A549 (cell line): ENCODE results near the gene SLC23A2. TPM values are rescaled to one million over a fixed set of nuclear protein-coding genes. Genes with fewer than 3 reads are reported as not detected.

Experiments
- ATAC-seq, 2 experiments: fragments of 200-7000 bp in 1 of 2; fragments of >200 bp in 1 of 2; cut with Nextera tagmentation in 1 of 2; cut with Tn5 transposase in 1 of 2; 3 replicates each; pipeline versions ENCODE4 v1.8.0 to v1.9.1; 2018 to 2020; ENCODE audit warnings: mild to moderate bottlenecking in 1 of 2, moderate library complexity in 1 of 2
- CTCF ChIA-PET: fragments of 300-600 bp; sonication (Branson Sonifier 250); formaldehyde crosslinking; extraction: SDS; loops from one replicate; lab custom pipeline; 2021; ENCODE audit warnings: antibody characterized with exemption, inconsistent platforms; lab: Yijun Ruan, JAX
- POLR2A ChIA-PET: fragments of 350-600 bp; formaldehyde crosslinking; extraction: SDS; loops from one replicate; lab custom pipeline; 2021; ENCODE audit warnings: antibody characterized with exemption, inconsistent platforms; lab: Yijun Ruan, JAX
- DNase-seq, 2 experiments: peaks; one replicate each; pipeline versions ENCODE4 v3.0.0 to v3.0.0-alpha.2; 2011 to 2016; ENCODE audit warnings: low read depth in 1 of 2, low spot score in 1 of 2
- FAIRE-seq: peaks from 2 replicates; lab custom pipeline; 2011; peaks lifted over from hg19 to GRCh38; lab: Jason Lieb, UNC
- H3K27ac ChIP-seq, 2 experiments: fragments of >200 bp; sonication (Bioruptor Twin); formaldehyde crosslinking; 3 replicates each; pipeline ENCODE4 v1.5.1; 2016 to 2017
- H3K4me1 ChIP-seq: fragments of >200 bp; sonication (Bioruptor Twin); formaldehyde crosslinking; 3 replicates; pipeline ENCODE4 v1.6.1; 2016
- H3K4me2 ChIP-seq: fragments of >200 bp; sonication (Bioruptor Twin); formaldehyde crosslinking; 3 replicates; pipeline ENCODE4 v1.6.1; 2016
- H3K4me3 ChIP-seq: fragments of >200 bp; sonication (Bioruptor Twin); formaldehyde crosslinking; 3 replicates; pipeline ENCODE4 v1.5.1; 2016
- H3K9me3 ChIP-seq: fragments of >200 bp; sonication (Bioruptor Twin); formaldehyde crosslinking; 3 replicates; pipeline ENCODE4 v1.6.1; 2016
- CHD4 ChIP-seq: fragments of 200-600 bp; sonication (generic); IDR thresholded peaks from 2 replicates; pipeline ENCODE4 v1.6.1; 2016; ENCODE audit warnings: antibody characterized with exemption, mild to moderate bottlenecking, borderline replicate concordance
- EP300 ChIP-seq, 2 experiments: fragments of >200 bp; sonication (Bioruptor Twin); formaldehyde crosslinking; IDR thresholded peaks; 2 replicates in 1 of 2; 3 replicates in 1 of 2; pipeline ENCODE4 v1.6.1; 2016 to 2017
- FOSL2 ChIP-seq, 2 experiments: fragments of 450-650 bp in 1 of 2; fragments of >200 bp in 1 of 2; sonication (Bioruptor Twin) in 1 of 2; formaldehyde crosslinking; IDR thresholded peaks; 2 replicates each; pipeline versions ENCODE4 v1.5.0 to v1.6.1; 2016 to 2020; ENCODE audit warnings: mild to moderate bottlenecking in 1 of 2, moderate library complexity in 1 of 2
- GATA3 ChIP-seq: IDR thresholded peaks from 2 replicates; pipeline ENCODE4 v1.6.1; 2012; ENCODE audit warnings: borderline replicate concordance
- HOXB13 ChIP-seq: fragments of 250-450 bp; sonication (Bioruptor Pico); IDR thresholded peaks from 2 replicates; pipeline ENCODE4 v1.5.0; 2020; ENCODE audit warnings: low read depth, mild to moderate bottlenecking, moderate library complexity
- JUN ChIP-seq, 2 experiments: fragments of >200 bp; sonication (Bioruptor Twin); formaldehyde crosslinking; IDR thresholded peaks; 2 replicates in 1 of 2; 3 replicates in 1 of 2; pipeline ENCODE4 v1.6.1; 2016 to 2017
- JUNB ChIP-seq: fragments of >200 bp; sonication (Bioruptor Twin); formaldehyde crosslinking; IDR thresholded peaks from 2 replicates; pipeline ENCODE4 v1.6.1; 2016
- KDM5A ChIP-seq: fragments of 200-600 bp; sonication (generic); IDR thresholded peaks from 2 replicates; pipeline ENCODE4 v1.6.1; 2016; ENCODE audit warnings: antibody characterized with exemption, mild to moderate bottlenecking
- MAZ ChIP-seq: fragments of 150-350 bp; IDR thresholded peaks from 2 replicates; pipeline ENCODE4 v1.6.1; 2014; ENCODE audit warnings: antibody characterized with exemption, low read depth, low read length, borderline replicate concordance
- MYC ChIP-seq: IDR thresholded peaks from 2 replicates; pipeline ENCODE4 v1.6.1; 2012; ENCODE audit warnings: mild to moderate bottlenecking, inconsistent platforms, low read length, improper control_type of control experiment, borderline replicate concordance
- NPAS2 ChIP-seq: fragments of 250-450 bp; sonication (Bioruptor Pico); IDR thresholded peaks from 2 replicates; pipeline ENCODE4 v1.8.0; 2022; ENCODE audit warnings: mild to moderate bottlenecking, moderate library complexity, borderline replicate concordance
- NR3C1 ChIP-seq: fragments of >200 bp; sonication (Bioruptor Twin); formaldehyde crosslinking; IDR thresholded peaks from 3 replicates; pipeline ENCODE4 v1.6.1; 2017
- PHF8 ChIP-seq: fragments of 200-600 bp; sonication (generic); IDR thresholded peaks from 2 replicates; pipeline ENCODE4 v1.6.1; 2016; ENCODE audit warnings: low read depth, mild to moderate bottlenecking, antibody characterized with exemption, moderate library complexity, borderline replicate concordance
- POLR2A ChIP-seq: IDR thresholded peaks from 2 replicates; pipeline ENCODE4 v1.6.1; 2012; ENCODE audit warnings: mild to moderate bottlenecking, low read length
- RCOR1 ChIP-seq: fragments of 150-350 bp; IDR thresholded peaks from 2 replicates; pipeline ENCODE4 v1.6.1; 2014; ENCODE audit warnings: antibody characterized with exemption, low read length, low read depth
- RNF2 ChIP-seq: fragments of 200-600 bp; sonication (generic); IDR thresholded peaks from 2 replicates; pipeline ENCODE4 v1.6.1; 2016; ENCODE audit warnings: low read depth, mild to moderate bottlenecking, antibody characterized with exemption, moderate library complexity, borderline replicate concordance
- SREBF2 ChIP-seq: fragments of 450-650 bp; IDR thresholded peaks from 2 replicates; pipeline ENCODE4 v1.6.1; 2014; ENCODE audit warnings: mild to moderate bottlenecking, moderate library complexity
- WGBS: methylation state at CpG from one replicate; pipeline ENCODE4 v1.1.6; 2017; ENCODE audit errors: missing lambda C conversion rate; 5-methylcytosine and 5-hydroxymethylcytosine counted together
- polyA plus RNA-seq, 4 experiments: library from polyadenylated mRNA; depleted of rRNA in 3 of 4; stranded (reverse); fragments of >200 nt; fragmentation: RNase III in 1 of 4; extraction: RNeasy Plus Mini Kit Qiagen cat#74134 plus additional on column Dnase treatment in 1 of 4; gene quantifications; 2 replicates in 3 of 4; 3 replicates in 1 of 4; pipeline ENCODE4 v1.2.3, GENCODE V29; 2011 to 2017
- TF ChIP-seq, protein P1 (sequence below): fragments of 150-350 bp; IDR thresholded peaks from 2 replicates; pipeline ENCODE4 v1.6.1; 2014; ENCODE audit warnings: low read depth, mild to moderate bottlenecking, low read length
- TF ChIP-seq, protein P2 (sequence below): fragments of 450-650 bp; IDR thresholded peaks from 2 replicates; pipeline ENCODE4 v1.6.1; 2014; ENCODE audit warnings: antibody characterized with exemption
- TF ChIP-seq, protein P3 (sequence below): IDR thresholded peaks from 2 replicates; pipeline ENCODE4 v1.6.1; 2012; ENCODE audit warnings: low read depth, borderline replicate concordance
- TF ChIP-seq, protein P4 (sequence below): fragments of >200 bp; sonication (Bioruptor Twin); formaldehyde crosslinking; IDR thresholded peaks from 3 replicates; pipeline ENCODE4 v1.6.1; 2016
- TF ChIP-seq, protein P5 (sequence below): IDR thresholded peaks from 2 replicates; pipeline ENCODE4 v1.6.1; 2012

Gene SLC23A2
- polyA plus RNA-seq, 2 of the 4 experiments (the other 2 are of a cell fraction), result 13.1 to 47.8 TPM

DNA sequence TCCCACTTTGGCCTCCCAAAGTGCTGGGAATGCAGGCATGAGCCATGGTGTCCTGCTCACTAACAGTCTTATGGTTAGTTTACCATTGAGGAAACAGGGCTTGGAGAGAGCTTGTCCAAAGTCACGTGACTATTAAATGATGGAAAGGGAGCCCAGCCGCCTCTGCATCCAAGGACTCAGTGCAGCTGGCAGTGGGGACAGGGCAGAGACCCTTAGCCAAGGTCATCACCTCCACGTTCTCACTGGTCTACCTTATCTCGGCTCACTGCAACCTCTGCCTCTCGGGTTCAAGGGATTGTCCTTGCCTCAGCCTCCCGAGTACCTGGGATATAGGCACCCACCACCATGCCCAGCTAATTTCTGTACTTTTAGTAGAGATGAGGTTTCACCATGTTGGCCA, 109.3 kb downstream of the SLC23A2 start:
- H3K9me3 ChIP-seq, result no peaks in the 10 kb centered on the region
- H3K4me3 ChIP-seq, result no peak overlapping the region
- 96% methylated on average over 6 of the region's 6 CpGs for WGBS
- TF ChIP-seq PHF8 (no peak), NPAS2 (CRISPR knock-in tag) (no peak), MYC (no peak), NR3C1 (no peak), POLR2A (no peak)
- TF ChIP-seq, protein P1, sequence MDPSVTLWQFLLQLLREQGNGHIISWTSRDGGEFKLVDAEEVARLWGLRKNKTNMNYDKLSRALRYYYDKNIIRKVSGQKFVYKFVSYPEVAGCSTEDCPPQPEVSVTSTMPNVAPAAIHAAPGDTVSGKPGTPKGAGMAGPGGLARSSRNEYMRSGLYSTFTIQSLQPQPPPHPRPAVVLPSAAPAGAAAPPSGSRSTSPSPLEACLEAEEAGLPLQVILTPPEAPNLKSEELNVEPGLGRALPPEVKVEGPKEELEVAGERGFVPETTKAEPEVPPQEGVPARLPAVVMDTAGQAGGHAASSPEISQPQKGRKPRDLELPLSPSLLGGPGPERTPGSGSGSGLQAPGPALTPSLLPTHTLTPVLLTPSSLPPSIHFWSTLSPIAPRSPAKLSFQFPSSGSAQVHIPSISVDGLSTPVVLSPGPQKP, result no peak
- TF ChIP-seq, protein P2, sequence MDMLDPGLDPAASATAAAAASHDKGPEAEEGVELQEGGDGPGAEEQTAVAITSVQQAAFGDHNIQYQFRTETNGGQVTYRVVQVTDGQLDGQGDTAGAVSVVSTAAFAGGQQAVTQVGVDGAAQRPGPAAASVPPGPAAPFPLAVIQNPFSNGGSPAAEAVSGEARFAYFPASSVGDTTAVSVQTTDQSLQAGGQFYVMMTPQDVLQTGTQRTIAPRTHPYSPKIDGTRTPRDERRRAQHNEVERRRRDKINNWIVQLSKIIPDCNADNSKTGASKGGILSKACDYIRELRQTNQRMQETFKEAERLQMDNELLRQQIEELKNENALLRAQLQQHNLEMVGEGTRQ, result no peak
- ChIA-PET CTCF (interaction anchor here (1.6 kb wide), 1 partner anchor 17 kb away, joined by 5 read pairs; no protein-coding TSS in a partner anchor), POLR2A (no interaction called here)
- H3K27ac ChIP-seq, result no peak overlapping the region
- FAIRE-seq, result no peak
- peaks cover under 1% of the 10 kb centered on the region; the same call in 1 of the 3 replicates for H3K4me1 ChIP-seq
- no peak overlapping the region for H3K4me2 ChIP-seq
- DNase-seq, result no peak
- no peak for ATAC-seq

DNA sequence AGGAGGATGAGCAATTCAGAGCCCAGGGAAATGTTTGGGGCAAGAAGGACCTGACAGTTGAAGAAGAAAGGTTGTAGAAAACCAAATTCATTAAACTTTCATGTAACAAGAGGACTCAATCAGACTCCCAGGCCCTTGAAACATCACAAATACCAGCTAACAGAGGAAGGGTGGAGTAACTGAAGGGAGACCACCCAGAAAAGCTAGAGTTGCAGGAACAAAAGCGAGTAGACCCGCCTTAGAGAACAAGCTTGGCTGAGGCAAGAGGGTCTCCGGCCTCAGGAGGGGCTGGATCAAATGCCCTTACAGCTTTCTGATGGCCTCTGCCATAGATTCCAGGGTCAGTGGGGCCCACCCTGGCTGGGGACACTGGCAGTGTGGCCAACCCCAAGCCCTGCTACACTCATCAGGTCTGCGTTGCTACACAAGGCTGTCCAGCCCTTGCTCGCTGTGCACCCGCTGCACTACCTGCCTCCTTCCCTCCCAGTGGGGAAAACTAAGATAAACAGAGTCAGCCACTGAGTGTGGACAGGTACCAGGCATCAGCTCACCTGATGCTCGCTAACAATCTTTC, 110.0 kb downstream of the SLC23A2 start:
- TF ChIP-seq RCOR1 (no peak), JUNB (no peak), CHD4 (no peak), EP300 (IDR thresholded peaks at IDR 0.05) (no peak), NR3C1 (no peak), KDM5A (no peak), HOXB13 (CRISPR knock-in tag) (no peak), RNF2 (no peak), MAZ (no peak), JUN (IDR thresholded peaks at IDR 0.05) (no peak), FOSL2 (IDR thresholded peaks at IDR 0.05) (no peak), FOSL2 (CRISPR knock-in tag; IDR thresholded peaks at IDR 0.05) (no peak), GATA3 (no peak), SREBF2 (no peak)
- TF ChIP-seq, protein P3, sequence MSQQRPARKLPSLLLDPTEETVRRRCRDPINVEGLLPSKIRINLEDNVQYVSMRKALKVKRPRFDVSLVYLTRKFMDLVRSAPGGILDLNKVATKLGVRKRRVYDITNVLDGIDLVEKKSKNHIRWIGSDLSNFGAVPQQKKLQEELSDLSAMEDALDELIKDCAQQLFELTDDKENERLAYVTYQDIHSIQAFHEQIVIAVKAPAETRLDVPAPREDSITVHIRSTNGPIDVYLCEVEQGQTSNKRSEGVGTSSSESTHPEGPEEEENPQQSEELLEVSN, result no peak
- TF ChIP-seq, protein P4, sequence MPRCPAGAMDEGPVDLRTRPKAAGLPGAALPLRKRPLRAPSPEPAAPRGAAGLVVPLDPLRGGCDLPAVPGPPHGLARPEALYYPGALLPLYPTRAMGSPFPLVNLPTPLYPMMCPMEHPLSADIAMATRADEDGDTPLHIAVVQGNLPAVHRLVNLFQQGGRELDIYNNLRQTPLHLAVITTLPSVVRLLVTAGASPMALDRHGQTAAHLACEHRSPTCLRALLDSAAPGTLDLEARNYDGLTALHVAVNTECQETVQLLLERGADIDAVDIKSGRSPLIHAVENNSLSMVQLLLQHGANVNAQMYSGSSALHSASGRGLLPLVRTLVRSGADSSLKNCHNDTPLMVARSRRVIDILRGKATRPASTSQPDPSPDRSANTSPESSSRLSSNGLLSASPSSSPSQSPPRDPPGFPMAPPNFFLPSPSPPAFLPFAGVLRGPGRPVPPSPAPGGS, result no peak
- TF ChIP-seq, protein P5, sequence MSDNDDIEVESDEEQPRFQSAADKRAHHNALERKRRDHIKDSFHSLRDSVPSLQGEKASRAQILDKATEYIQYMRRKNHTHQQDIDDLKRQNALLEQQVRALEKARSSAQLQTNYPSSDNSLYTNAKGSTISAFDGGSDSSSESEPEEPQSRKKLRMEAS, result no peak
- TF ChIP-seq, protein P2, result no peak
- H3K9me3 ChIP-seq, result no peaks in the 10 kb centered on the region
- no peak for DNase-seq
- H3K27ac ChIP-seq, result no peak overlapping the region
- POLR2A ChIA-PET, result no interaction called here
- H3K4me2 ChIP-seq, result no peak overlapping the region
- no peak overlapping the region for H3K4me3 ChIP-seq
- CTCF ChIA-PET, result interaction anchor here (0.8 to 1.6 kb wide), 3 partner anchors 10 to 65 kb away, joined by 3 to 5 read pairs (median 3); no protein-coding TSS in a partner anchor
- FAIRE-seq, result no peak
- H3K4me1 ChIP-seq, result no peaks in the 10 kb centered on the region
- ATAC-seq, result no peak
- 88% methylated on average over 7 of the region's 7 CpGs for WGBS
